Stomach smooth muscle (tissue), 2 donors: Measurements from ENCODE around the gene TFPI2.
A peak's percentile ranks its signal among the peaks of the same experiment; 100 is the strongest.

Source experiments
- H3K27ac ChIP-seq: one replicate; pipeline ENCODE4 v1.7.0; 2013; ENCODE audit warnings: mild to moderate bottlenecking, low read length, inconsistent platforms
- H3K27me3 ChIP-seq, 2 donors: one replicate each; pipeline ENCODE4 v1.7.0; 2013; ENCODE audit warnings: low read length in 2 of 2; ENCODE audit not compliant: insufficient read depth in 2 of 2, control insufficient read depth in 1 of 2
- H3K36me3 ChIP-seq, 2 donors: one replicate each; pipeline ENCODE4 v1.7.0; 2013; ENCODE audit warnings: low read length in 2 of 2; ENCODE audit not compliant: control insufficient read depth in 2 of 2, insufficient read depth in 2 of 2
- H3K4me1 ChIP-seq: one replicate; pipeline ENCODE4 v1.7.0; 2013; ENCODE audit warnings: low read length; ENCODE audit not compliant: control insufficient read depth, insufficient read depth
- H3K4me3 ChIP-seq, 2 donors: one replicate each; pipeline ENCODE4 v1.7.0; 2013; ENCODE audit warnings: low read length in 2 of 2
- H3K9ac ChIP-seq, 2 donors: one replicate each; pipeline ENCODE4 v1.7.0; 2013; ENCODE audit warnings: low read length in 2 of 2, mild to moderate bottlenecking in 1 of 2
- H3K9me3 ChIP-seq, 2 donors: one replicate each; pipeline ENCODE4 v1.7.0; 2013; ENCODE audit warnings: low read length in 2 of 2; ENCODE audit not compliant: control insufficient read depth in 2 of 2
- donor health status: healthy.
- donor health status: Pancreatic carcinoma.

TFPI2 gene

DNA sequence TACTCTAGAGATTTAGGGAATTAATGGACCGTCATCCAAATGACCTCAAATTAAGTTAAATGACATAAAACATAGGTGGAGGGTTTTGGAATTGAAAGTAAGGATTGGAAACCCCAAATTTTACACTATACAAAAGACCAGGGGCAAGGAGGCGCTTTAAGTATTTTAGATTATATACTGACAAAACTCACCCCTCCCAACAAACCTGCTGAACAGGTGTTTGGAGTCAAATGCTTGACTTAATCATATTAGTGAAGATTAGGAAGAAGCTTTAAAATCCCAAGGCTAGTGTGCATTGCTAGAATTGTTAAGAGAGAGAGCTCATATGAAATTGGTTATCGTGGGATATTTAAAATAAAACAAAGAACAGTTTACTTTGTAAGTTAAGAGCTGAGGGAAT, 15.7 kb upstream of the TFPI2 start, which contains the start of gene GNGT1:
Gene GNGT1, plus strand, starts transcription at position 301 of the 400 bp plus-strand sequence. CDS start 180 bp downstream, outside the sequence.
- Histone ChIP-seq H3K9ac (no peak within 1 kb of the TSS), H3K9me3 (no peaks in the 10 kb centered on the region), H3K27me3 (no peaks in the 10 kb centered on the region), H3K36me3 (no peaks in the 10 kb centered on the region), H3K27ac (no peak within 1 kb of the TSS), H3K4me1 (no peaks in the 10 kb centered on the region), H3K4me3 (no peak within 1 kb of the TSS)

DNA sequence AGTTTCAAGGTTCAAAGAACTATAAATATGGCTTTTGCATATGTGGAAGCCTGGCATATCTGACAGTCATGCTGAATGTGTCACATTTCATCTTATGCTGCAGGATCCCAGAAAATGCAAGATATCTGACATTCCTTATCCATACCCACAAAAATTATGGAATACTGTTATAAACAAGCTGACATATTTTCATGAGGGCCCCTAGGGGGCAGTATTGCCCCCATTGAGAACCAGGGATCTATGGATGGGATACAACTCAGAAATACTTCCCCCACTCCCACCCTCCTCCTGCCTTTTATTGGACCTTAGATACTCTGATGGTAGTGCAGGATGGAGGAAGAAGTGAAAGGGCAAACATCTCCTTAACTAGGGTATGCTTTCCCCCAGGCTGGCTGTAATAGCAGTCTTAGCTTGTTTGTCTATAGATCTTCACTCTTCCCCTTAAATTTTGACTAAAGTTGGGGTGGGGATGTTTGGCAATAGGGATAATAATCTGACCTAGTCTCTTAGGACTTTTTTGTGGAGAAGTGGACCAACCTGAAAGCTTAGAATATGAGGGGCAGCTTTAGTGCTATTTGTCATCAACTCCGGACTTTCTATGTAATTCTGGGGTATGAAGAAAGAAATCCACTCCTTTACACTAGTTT, 12.3 kb upstream of the TFPI2 start:
- H3K9ac ChIP-seq = no peak overlapping the region
- H3K36me3 ChIP-seq = no peaks in the 10 kb centered on the region
- no peaks in the 10 kb centered on the region for H3K9me3 ChIP-seq
- no peaks in the 10 kb centered on the region for H3K4me1 ChIP-seq
- no peak overlapping the region for H3K27ac ChIP-seq
- no peaks in the 10 kb centered on the region for H3K27me3 ChIP-seq
- H3K4me3 ChIP-seq = no peak overlapping the region

DNA sequence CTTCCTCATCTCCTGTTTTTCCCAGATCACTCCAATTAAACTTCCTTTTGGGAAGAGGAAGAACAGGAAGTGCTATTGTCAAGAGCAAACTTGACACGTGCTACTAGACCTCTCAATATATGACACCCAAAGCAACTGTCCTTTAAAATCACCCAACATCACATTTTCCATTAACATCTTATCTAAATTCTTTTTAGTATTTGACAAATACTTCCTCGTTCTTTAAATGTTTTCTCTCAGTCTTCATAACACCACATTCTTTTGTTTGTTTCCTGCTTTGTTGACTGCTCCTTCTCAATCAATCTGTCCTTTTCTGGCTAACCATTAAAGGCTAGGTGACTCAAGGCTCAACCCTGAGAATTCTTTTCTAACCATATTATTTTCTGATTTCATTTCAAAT, 7.1 kb upstream of the TFPI2 start:
- no peaks in the 10 kb centered on the region for H3K9me3 ChIP-seq
- no peak overlapping the region for H3K27ac ChIP-seq
- no peaks in the 10 kb centered on the region for H3K4me1 ChIP-seq
- no peaks in the 10 kb centered on the region for H3K36me3 ChIP-seq
- no peak overlapping the region for H3K4me3 ChIP-seq
- H3K27me3 ChIP-seq = peaks cover 0 to 2% of the 10 kb centered on the region in 2 donors
- no peak overlapping the region for H3K9ac ChIP-seq

DNA sequence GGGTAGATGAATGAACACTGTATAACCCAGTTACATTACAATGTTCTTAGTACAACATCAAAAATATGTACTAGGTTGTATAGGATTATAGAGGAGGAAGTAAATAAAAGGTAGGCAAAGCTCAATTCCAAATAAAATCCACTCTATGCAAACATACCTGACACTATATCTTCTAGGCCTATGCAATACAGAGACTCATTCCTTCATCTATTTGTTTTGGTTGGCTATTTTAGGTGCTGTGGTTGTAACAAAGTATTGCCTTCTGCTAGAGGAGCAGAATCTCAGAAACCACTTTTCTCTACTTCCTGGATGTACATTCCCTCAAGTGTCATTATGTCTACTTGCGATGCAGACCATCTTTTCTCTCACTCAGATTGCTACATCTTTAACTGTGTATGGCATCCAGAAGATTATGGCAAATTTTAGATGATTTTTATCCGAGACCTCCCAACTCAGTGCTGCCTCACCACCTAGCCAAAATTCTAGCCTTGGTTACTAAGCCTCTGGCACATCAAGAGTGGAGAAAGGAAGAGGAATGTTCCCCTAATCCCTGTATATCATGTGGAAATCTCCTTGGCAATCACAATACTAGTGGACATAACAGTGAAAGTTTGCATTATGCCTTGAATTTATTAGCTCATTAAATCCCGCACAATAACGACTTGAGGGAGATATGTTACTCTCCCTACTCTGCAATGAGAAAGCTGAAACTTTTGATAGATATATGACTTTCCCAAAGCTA, 5.5 kb upstream of the TFPI2 start:
- Histone ChIP-seq H3K27ac (no peak overlapping the region), H3K36me3 (no peaks in the 10 kb centered on the region), H3K9me3 (no peaks in the 10 kb centered on the region), H3K9ac (no peak overlapping the region), H3K4me3 (no peak overlapping the region), H3K27me3 (peaks cover 0 to 2% of the 10 kb centered on the region in 2 donors), H3K4me1 (no peaks in the 10 kb centered on the region)

DNA sequence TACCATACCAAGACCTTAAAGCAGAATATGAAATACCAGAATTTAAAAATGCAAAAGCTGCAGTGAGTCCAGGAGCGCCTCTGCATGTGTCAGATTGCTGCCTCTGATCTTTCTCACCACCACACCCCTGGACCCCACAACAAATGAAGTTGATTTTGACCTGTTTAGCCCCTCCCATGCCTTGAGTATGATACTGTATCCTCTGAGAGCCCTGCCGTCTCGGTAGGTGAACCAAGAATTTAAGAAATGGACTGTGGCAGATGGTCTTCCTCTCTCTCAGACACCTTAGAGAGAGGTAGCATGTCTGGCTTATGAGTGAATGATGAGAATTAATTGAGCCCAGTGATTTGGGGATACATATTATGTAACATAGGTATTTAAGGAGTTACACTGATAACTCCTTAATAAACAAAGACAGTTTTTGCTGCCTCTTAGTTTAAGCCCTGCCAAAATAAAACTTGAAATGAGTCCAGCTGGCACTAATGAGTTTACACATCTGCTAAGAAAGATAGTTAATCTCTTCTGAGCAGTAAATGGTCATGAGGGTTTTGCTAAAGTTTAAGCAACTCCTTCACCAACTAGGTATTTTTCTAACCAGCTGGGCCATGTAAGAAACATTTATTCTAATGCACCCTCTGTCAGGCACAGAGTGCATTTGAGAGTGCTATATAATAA, 4.5 kb upstream of the TFPI2 start:
- Histone ChIP-seq H3K4me1 (peaks cover 2% of the 10 kb centered on the region), H3K9ac (no peak overlapping the region), H3K4me3 (no peak overlapping the region), H3K36me3 (no peaks in the 10 kb centered on the region), H3K27ac (no peak overlapping the region), H3K9me3 (no peaks in the 10 kb centered on the region), H3K27me3 (peaks cover 4 to 5% of the 10 kb centered on the region in 2 donors)

DNA sequence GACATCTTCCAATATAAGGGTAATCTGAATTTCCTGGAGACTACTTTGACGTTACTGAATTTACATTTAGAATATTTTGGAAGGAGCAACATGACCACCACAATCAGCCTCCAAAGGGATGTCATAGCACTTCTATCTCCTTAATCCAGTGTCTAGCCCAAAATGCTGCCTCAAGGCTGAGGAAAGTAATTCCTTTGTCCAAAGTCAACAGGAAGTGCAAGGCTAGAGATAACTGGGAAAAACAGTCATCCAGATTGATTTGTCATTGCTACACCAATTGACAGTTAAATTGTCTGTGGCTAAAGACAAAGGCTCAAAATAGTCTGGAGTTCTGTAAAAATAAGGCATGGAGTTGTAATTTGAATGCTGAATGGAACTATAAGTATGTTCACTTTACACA, 3.9 kb upstream of the TFPI2 start:
- Histone ChIP-seq H3K27me3 (peaks cover 4 to 9% of the 10 kb centered on the region in 2 donors), H3K4me3 (no peak overlapping the region), H3K9me3 (no peaks in the 10 kb centered on the region), H3K27ac (no peak overlapping the region), H3K9ac (no peak overlapping the region), H3K4me1 (peaks cover 2% of the 10 kb centered on the region), H3K36me3 (no peaks in the 10 kb centered on the region)

DNA sequence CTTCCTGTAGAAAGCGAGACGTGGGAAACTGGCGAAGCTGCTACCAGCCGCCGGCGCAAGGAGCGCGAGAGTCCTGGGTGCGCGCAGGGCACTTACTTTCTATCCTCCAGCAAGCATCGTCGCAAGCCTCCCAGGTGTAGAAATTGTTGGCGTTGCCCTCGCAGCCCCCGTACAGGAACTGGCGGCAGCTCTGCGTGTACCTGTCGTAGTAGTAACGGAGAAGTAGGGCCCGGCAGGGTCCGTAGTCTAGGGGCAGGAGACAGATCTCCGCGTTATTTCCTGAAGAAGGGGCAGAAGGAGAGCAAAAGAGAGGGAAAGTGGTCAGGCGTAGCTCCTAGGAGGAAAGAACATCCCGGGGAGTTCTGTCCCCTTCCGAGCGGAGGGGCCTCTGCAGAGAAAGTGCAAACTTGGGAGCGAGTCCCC, 501 bp downstream of the TFPI2 start:
- no peak overlapping the region for H3K27ac ChIP-seq
- H3K9ac ChIP-seq = no peak overlapping the region
- H3K27me3 ChIP-seq = peaks cover 4 to 9% of the 10 kb centered on the region in 2 donors
- peaks cover 2% of the 10 kb centered on the region for H3K4me1 ChIP-seq
- H3K36me3 ChIP-seq = no peaks in the 10 kb centered on the region
- no peaks in the 10 kb centered on the region for H3K9me3 ChIP-seq
- H3K4me3 ChIP-seq = peak overlapping the region; percentile 67 to 73

DNA sequence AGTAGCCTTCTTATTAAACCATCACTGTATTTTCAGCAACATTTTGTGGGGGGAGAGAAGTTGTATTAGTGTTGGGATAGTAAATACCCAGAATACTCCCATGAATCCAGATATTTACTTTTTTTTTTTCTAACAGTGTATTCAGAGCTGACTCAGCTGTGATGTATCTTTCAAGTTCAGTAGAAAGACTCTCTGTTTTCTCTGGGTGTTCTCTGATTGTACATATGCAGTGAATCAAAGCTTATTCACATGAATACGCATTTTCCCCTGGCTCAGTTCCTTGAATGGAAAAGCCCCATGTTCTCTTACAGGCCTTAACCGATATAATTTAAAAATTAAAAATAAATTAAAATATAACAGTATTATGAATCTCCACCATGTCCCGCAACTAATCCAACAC, 1.3 kb downstream of the TFPI2 start:
- Histone ChIP-seq H3K4me3 (no peak overlapping the region), H3K4me1 (peaks cover 2% of the 10 kb centered on the region), H3K36me3 (no peaks in the 10 kb centered on the region), H3K9me3 (no peaks in the 10 kb centered on the region), H3K27me3 (peaks cover 4 to 9% of the 10 kb centered on the region in 2 donors), H3K27ac (no peak overlapping the region), H3K9ac (no peak overlapping the region)

DNA sequence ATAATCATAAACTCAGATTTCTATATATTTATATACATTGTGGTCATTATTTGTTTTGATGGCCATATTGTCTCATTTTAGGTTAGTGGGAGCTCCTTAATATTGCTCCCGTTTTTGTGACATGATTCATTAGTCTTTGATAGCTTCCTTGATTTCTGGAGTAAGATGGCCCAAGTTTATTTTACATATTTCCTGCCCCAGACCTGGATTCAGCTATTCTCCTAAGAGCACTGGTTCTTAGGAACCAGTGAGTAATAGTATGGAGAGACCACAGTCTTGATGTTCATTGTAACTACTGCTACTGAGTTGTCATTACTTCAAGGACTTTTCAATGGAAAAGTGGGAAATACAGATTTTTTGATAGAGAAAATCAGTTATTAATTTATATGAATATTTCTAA, 6.0 kb downstream of the TFPI2 start:
- Histone ChIP-seq H3K27ac (no peak overlapping the region), H3K27me3 (no peaks in the 10 kb centered on the region), H3K36me3 (no peaks in the 10 kb centered on the region), H3K4me3 (no peak overlapping the region), H3K9me3 (no peaks in the 10 kb centered on the region), H3K9ac (no peak overlapping the region), H3K4me1 (no peaks in the 10 kb centered on the region)

DNA sequence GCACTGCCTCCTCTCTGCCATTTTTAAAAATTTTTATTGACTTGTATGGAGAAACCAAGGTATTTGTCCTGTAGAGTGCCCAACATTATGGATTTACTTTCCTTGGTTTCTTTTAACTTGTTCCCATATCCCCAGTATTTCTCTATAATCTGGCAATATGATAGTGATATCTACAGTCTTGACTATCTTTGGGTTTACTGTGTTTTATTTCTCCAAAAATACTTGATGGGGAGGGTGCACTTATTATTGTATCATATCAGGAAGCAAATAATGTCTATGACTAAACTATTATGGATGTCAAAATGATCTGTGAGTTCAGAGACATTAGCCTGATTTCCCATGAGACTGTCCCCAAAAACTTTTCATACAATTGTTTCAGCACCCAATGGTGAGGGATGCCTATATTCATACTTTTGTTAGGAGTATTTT, 6.6 kb downstream of the TFPI2 start:
- Histone ChIP-seq H3K27ac (no peak overlapping the region), H3K4me3 (no peak overlapping the region), H3K36me3 (no peaks in the 10 kb centered on the region), H3K9ac (no peak overlapping the region), H3K4me1 (no peaks in the 10 kb centered on the region), H3K9me3 (no peaks in the 10 kb centered on the region), H3K27me3 (no peaks in the 10 kb centered on the region)
